Keratinocyte (primary cell): ENCODE data around the gene PTBP2. TPM values are rescaled to one million over a fixed set of nuclear protein-coding genes. Genes with fewer than 3 reads are reported as not detected.

Source experiments
- DNase-seq: peaks from one replicate; pipeline ENCODE4 v3.0.0-alpha.2; 2011; ENCODE audit warnings: low read depth, missing footprints, low spot score
- FAIRE-seq: peaks from 2 replicates; lab custom pipeline; 2011; peaks lifted over from hg19 to GRCh38; lab: Jason Lieb, UNC
- H2AFZ ChIP-seq: 2 replicates; pipeline ENCODE4 v1.6.0; 2012; ENCODE audit warnings: low read length, control low read depth, inconsistent platforms; ENCODE audit not compliant: control insufficient read depth
- H3K27ac ChIP-seq: 2 replicates; pipeline ENCODE4 v1.5.1; 2011; ENCODE audit warnings: low read length; ENCODE audit not compliant: control insufficient read depth, insufficient read depth
- H3K27me3 ChIP-seq: 3 replicates; pipeline ENCODE4 v1.6.0; 2011; ENCODE audit warnings: low read length; ENCODE audit not compliant: control insufficient read depth, insufficient read depth; ENCODE audit errors: extremely low read depth
- H3K36me3 ChIP-seq, 2 experiments: 2 replicates in 1 of 2; 3 replicates in 1 of 2; pipeline ENCODE4 v1.5.1; 2011; ENCODE audit warnings: low read length in 2 of 2, mild to moderate bottlenecking in 1 of 2; ENCODE audit not compliant: control insufficient read depth in 2 of 2, insufficient read depth in 2 of 2; ENCODE audit errors: extremely low read depth in 1 of 2
- H3K4me1 ChIP-seq: 3 replicates; pipeline ENCODE4 v1.5.1; 2011; ENCODE audit warnings: low read length; ENCODE audit not compliant: control insufficient read depth, insufficient read depth; ENCODE audit errors: extremely low read depth
- H3K4me2 ChIP-seq: 3 replicates; pipeline ENCODE4 v1.6.0; 2011; ENCODE audit warnings: low read depth, low read length; ENCODE audit not compliant: control insufficient read depth, insufficient read depth; ENCODE audit errors: extremely low read depth
- H3K4me3 ChIP-seq, 3 experiments: fragments of 200-600 bp in 1 of 3; sonication (generic) in 1 of 3; 2 replicates in 2 of 3; 3 replicates in 1 of 3; pipeline ENCODE4 v1.5.1; 2011 to 2016; ENCODE audit warnings: low read length in 3 of 3, mild to moderate bottlenecking in 3 of 3, control low read depth in 2 of 3, inconsistent platforms in 1 of 3, low read depth in 1 of 3, mixed read lengths in 1 of 3, mixed run types in 1 of 3, moderate library complexity in 1 of 3; ENCODE audit not compliant: control insufficient read depth in 2 of 3, insufficient read depth in 2 of 3; ENCODE audit errors: extremely low read depth in 1 of 3
- H3K79me2 ChIP-seq: 2 replicates; pipeline ENCODE4 v1.6.0; 2012; ENCODE audit warnings: low read length; ENCODE audit not compliant: control insufficient read depth, insufficient read depth
- H3K9ac ChIP-seq: 3 replicates; pipeline ENCODE4 v1.6.0; 2011; ENCODE audit warnings: low read length; ENCODE audit not compliant: control insufficient read depth, insufficient read depth; ENCODE audit errors: extremely low read depth
- H3K9me1 ChIP-seq: 3 replicates; pipeline ENCODE4 v1.6.0; 2011; ENCODE audit warnings: low read length; ENCODE audit not compliant: control insufficient read depth, insufficient read depth; ENCODE audit errors: extremely low read depth
- H3K9me3 ChIP-seq: 2 replicates; pipeline ENCODE4 v1.5.1; 2012; ENCODE audit warnings: low read depth, low read length; ENCODE audit not compliant: control insufficient read depth
- H4K20me1 ChIP-seq: 3 replicates; pipeline ENCODE4 v1.6.0; 2011; ENCODE audit warnings: low read length; ENCODE audit not compliant: control insufficient read depth, insufficient read depth; ENCODE audit errors: extremely low read depth
- CTCF ChIP-seq, 3 experiments: IDR thresholded peaks in 1 of 3; conservative IDR thresholded peaks in 1 of 3; optimal IDR thresholded peaks in 1 of 3; 2 replicates in 2 of 3; 3 replicates in 1 of 3; pipeline versions ENCODE3 to v1.5.1; 2011; ENCODE audit warnings: low read length in 3 of 3, mild to moderate bottlenecking in 3 of 3, moderate library complexity in 2 of 3, control low read depth in 1 of 3, inconsistent platforms in 1 of 3; ENCODE audit not compliant: insufficient read depth in 2 of 3; ENCODE audit errors: extremely low read depth in 1 of 3
- EZH2 ChIP-seq: IDR thresholded peaks from one replicate; pipeline ENCODE4 v1.6.1; 2012; ENCODE audit warnings: inconsistent platforms, mild to moderate bottlenecking, low read length, moderate library complexity
- dilution Hi-C: fragments of 300-500 bp; cut with MboI; formaldehyde crosslinking; loops from one replicate; pipeline ENCODE4 v1.7.0; 2020; ENCODE audit warnings: low sequenced_read_pairs; ENCODE audit not compliant: extremely low pct_ligation_motif_present
- polyA plus RNA-seq, 5 experiments: library from polyadenylated mRNA; depleted of rRNA in 3 of 5; stranded (reverse) in 3 of 5; stranded (forward) in 1 of 5; unstranded in 1 of 5; fragments of >200 nt; gene quantifications; 1 replicate in 1 of 5; 2 replicates in 3 of 5; 3 replicates in 1 of 5; pipeline versions ENCODE4 v1.2.1 to v1.2.3, GENCODE V29; 2011 to 2012; ENCODE audit warnings: missing spikeins in 2 of 5, low read depth in 1 of 5, low replicate concordance in 1 of 5

PTBP2 gene
- polyA plus RNA-seq, 1 donor (not counting 4 experiments of a cell fraction or from before 2014, with no cell fraction given) = 9.5 TPM

GRCh38 chr1:96741335-96741734, 19.8 kb downstream of the PTBP2 start:
- H3K27me3 ChIP-seq = no peaks in the 10 kb centered on the region
- H4K20me1 ChIP-seq = no peaks in the 10 kb centered on the region
- TF ChIP-seq EZH2 (no peak), CTCF (optimal IDR thresholded peaks at IDR 0.05 in 1 of 3, IDR thresholded peaks at IDR 0.05 in 1 of 3, conservative IDR thresholded peaks at IDR 0.05 in 1 of 3; ENCODE audit: extremely low read depth in 1 of 3, insufficient read depth in 2 of 3, low read length in 3 of 3) (no peak)
- H3K4me3 ChIP-seq = no peak overlapping the region
- no peaks in the 10 kb centered on the region for H3K4me1 ChIP-seq
- H3K9ac ChIP-seq = no peak overlapping the region
- H3K9me3 ChIP-seq = no peaks in the 10 kb centered on the region
- H3K27ac ChIP-seq = no peak overlapping the region
- H3K36me3 ChIP-seq = peaks cover 0 to 3% of the 10 kb centered on the region in 2 experiments
- no peak for FAIRE-seq
- DNase-seq = no peak
- dilution Hi-C loops = no loop called here
- peaks cover 94% of the 10 kb centered on the region for H3K79me2 ChIP-seq
- no peaks in the 10 kb centered on the region for H3K9me1 ChIP-seq
- no peak overlapping the region for H3K4me2 ChIP-seq
- no peak overlapping the region for H2AFZ ChIP-seq

GRCh38 chr1:96746440-96747420, 25.1 kb downstream of the PTBP2 start:
- Histone ChIP-seq H3K9me1 (no peaks in the 10 kb centered on the region), H3K4me1 (peaks cover 3% of the 10 kb centered on the region), H3K79me2 (peaks cover 89% of the 10 kb centered on the region), H3K27ac (no peak overlapping the region), H3K36me3 (peaks cover 1 to 3% of the 10 kb centered on the region in 2 experiments), H3K4me2 (no peak overlapping the region), H3K9me3 (no peaks in the 10 kb centered on the region), H3K4me3 (no peak overlapping the region), H3K9ac (no peak overlapping the region), H2AFZ (no peak overlapping the region), H4K20me1 (peaks cover 4% of the 10 kb centered on the region), H3K27me3 (no peaks in the 10 kb centered on the region)
- dilution Hi-C loops = no loop called here
- DNase-seq = no peak
- TF ChIP-seq CTCF (optimal IDR thresholded peaks at IDR 0.05 in 1 of 3, IDR thresholded peaks at IDR 0.05 in 1 of 3, conservative IDR thresholded peaks at IDR 0.05 in 1 of 3; ENCODE audit: extremely low read depth in 1 of 3, insufficient read depth in 2 of 3, low read length in 3 of 3) = no peak
- TF ChIP-seq EZH2 = no peak
- no peak for FAIRE-seq
